Lower leg skin (tissue), 4 donors: ENCODE data around the gene EYS. TPM values are rescaled to one million over a fixed set of nuclear protein-coding genes. Genes with fewer than 3 reads are reported as not detected.

ENCODE experiments used
- DNase-seq, 2 donors: peaks; one replicate each; pipeline ENCODE4 v3.0.0-alpha.2; 2019; ENCODE audit warnings: low spot score in 2 of 2
- H3K4me3 ChIP-seq: fragments of 200-600 bp; sonication (generic); 2 replicates; pipeline ENCODE4 v1.5.1; 2017; ENCODE audit warnings: mild to moderate bottlenecking, low read depth; ENCODE audit not compliant: poor library complexity, severe bottlenecking
- POLR2A ChIP-seq, 2 donors: fragments of 450-650 bp; IDR thresholded peaks; one replicate each; pipeline ENCODE4 v1.6.1; 2016 to 2017; ENCODE audit warnings: antibody characterized with exemption in 2 of 2, mild to moderate bottlenecking in 1 of 2, moderate library complexity in 1 of 2
- WGBS, 2 donors: methylation state at CpG; one replicate each; pipeline ENCODE4 v1.1.5; 2018; 5-methylcytosine and 5-hydroxymethylcytosine counted together
- intact Hi-C: fragments of 100-400 bp; cut with DNase I; formaldehyde crosslinking; loops from one replicate; pipeline ENCODE4 v1.15.0; 2023; ENCODE audit warnings: low total_unique reads
- total RNA-seq, 4 donors: library from RNA; depleted of rRNA; stranded (reverse); fragments of >200 nt; gene quantifications; one replicate each; pipeline ENCODE4 v1.1.0, GENCODE V29; 2016
- TF ChIP-seq, protein P1 (sequence below), 3 donors: fragments of 450-650 bp; IDR thresholded peaks; one replicate each; pipeline ENCODE4 v1.5.1; 2016; ENCODE audit warnings: antibody characterized with exemption in 3 of 3, mild to moderate bottlenecking in 3 of 3, moderate library complexity in 2 of 3

The EYS gene
- total RNA-seq, 4 donors from 2014 or later: 0.04 TPM; not detected in 3

DNA sequence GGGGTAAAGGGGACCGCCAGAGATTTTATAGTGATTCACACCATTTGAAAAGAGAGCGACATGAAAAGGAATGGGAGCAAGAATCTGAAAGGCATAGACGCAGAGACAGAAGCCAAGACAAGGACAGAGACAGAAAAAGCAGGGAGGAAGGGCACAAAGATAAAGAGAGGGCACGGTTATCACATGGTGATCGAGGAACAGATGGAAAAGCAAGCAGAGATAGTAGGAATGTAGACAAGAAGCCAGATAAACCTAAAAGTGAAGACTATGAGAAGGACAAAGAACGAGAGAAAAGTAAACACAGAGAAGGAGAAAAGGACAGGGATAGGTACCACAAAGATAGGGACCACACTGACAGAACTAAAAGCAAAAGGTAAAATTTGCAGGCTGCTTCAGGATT lies 1993.7 kb downstream of the EYS start:
- no peak overlapping the region for H3K4me3 ChIP-seq
- TF ChIP-seq, protein P1, sequence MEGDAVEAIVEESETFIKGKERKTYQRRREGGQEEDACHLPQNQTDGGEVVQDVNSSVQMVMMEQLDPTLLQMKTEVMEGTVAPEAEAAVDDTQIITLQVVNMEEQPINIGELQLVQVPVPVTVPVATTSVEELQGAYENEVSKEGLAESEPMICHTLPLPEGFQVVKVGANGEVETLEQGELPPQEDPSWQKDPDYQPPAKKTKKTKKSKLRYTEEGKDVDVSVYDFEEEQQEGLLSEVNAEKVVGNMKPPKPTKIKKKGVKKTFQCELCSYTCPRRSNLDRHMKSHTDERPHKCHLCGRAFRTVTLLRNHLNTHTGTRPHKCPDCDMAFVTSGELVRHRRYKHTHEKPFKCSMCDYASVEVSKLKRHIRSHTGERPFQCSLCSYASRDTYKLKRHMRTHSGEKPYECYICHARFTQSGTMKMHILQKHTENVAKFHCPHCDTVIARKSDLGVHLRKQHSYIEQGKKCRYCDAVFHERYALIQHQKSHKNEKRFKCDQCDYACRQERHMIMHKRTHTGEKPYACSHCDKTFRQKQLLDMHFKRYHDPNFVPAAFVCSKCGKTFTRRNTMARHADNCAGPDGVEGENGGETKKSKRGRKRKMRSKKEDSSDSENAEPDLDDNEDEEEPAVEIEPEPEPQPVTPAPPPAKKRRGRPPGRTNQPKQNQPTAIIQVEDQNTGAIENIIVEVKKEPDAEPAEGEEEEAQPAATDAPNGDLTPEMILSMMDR (IDR thresholded peaks at IDR 0.05): no peak
- TF ChIP-seq POLR2A (IDR thresholded peaks at IDR 0.05): no peak
- intact Hi-C loops: no loop called here
- 93% methylated on average over 6 of the region's 6 CpGs for WGBS, 2 donors
- no peak for DNase-seq

DNA sequence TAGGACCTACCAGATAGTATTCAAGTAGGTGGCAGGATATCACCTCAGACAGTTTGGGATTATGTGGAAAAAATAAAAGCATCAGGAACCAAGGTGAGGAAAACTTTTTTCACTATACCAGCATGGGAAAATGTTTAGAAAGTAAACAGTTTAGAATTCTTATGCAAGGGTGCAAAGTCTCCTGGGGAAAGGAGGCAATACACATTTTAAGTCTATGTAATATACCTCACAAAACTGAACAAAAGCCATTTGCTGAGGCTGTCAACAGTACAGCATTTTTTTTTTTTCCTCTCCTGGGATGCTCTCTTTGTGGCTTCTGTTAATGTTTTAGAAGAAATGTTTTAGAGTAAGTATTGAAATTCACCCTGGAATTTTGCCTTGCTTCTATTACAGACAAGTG lies 1997.9 kb downstream of the EYS start:
- no peak for DNase-seq
- H3K4me3 ChIP-seq: no peak overlapping the region
- intact Hi-C loops: no loop called here
- no peak for TF ChIP-seq POLR2A (IDR thresholded peaks at IDR 0.05)
- TF ChIP-seq, protein P1 (IDR thresholded peaks at IDR 0.05): no peak

DNA sequence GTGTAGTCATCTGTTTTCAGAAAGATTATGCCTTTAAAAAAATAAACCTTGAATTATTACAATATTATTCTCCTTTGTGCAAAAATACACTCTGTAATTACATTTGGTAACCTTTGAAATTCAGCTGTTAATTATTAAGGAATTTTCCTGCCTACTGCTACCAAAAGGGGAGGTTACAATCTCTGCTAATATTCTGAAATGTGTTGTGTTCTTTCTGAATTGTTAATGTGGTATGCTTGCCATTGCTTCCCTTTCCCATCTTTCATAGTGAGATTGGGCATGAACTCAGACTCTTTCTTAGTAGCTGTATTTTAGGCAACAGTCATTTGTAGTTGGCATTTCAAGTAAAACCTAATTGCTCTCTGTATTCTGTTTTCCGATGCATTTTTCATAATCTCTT lies 1998.4 kb downstream of the EYS start:
- intact Hi-C loops: no loop called here
- DNase-seq: no peak
- TF ChIP-seq, protein P1 (IDR thresholded peaks at IDR 0.05): no peak
- no peak for TF ChIP-seq POLR2A (IDR thresholded peaks at IDR 0.05)
- 94 to 95% methylated on average over 1 of the region's 1 CpG for WGBS, 2 donors
- H3K4me3 ChIP-seq: no peak overlapping the region

DNA sequence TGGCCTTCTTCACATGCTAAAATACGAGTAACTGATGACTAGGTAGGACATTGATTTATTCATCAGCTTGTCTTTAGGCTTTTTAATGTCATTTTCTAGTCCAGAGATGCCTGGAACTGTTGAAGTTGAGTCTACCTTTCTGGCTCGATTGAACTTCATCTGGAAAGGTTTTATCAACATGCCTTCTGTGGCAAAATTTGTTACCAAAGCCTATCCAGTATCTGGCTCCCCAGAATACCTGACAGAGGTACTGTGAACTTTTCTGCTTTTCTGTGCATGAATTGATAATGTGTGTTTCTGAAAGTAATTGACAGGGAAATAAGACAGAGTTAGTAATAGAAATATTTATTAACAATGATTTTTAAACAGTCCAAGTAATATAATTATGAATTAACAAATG lies 2000.4 kb downstream of the EYS start:
- intact Hi-C loops: no loop called here
- WGBS, 2 donors: 60 to 68% methylated on average over 2 of the region's 2 CpGs
- DNase-seq: no peak
- TF ChIP-seq, protein P1 (IDR thresholded peaks at IDR 0.05): no peak
- TF ChIP-seq POLR2A (IDR thresholded peaks at IDR 0.05): no peak
- no peak overlapping the region for H3K4me3 ChIP-seq

DNA sequence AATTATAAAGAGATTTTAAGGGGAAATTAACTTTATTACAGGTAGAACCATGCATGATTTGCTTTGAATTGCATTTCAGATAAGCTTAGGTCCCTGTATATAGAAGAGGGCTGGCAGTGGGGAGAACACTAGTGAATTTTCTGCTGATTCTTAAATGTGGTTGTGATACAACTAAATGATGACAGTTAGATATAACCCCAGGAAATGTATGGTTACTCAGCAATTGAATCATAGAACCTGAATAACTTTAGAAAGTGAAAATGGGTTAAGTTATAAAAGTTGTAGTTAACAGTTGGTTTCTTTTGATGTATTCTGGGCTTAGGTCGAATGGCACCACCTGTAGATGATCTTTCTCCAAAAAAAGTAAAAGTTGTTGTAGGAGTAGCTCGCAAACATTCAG lies 2001.3 kb downstream of the EYS start:
- no peak for DNase-seq
- WGBS, 2 donors: 88% methylated on average over 2 of the region's 2 CpGs
- H3K4me3 ChIP-seq: no peak overlapping the region
- intact Hi-C loops: no loop called here
- TF ChIP-seq, protein P1 (IDR thresholded peaks at IDR 0.05): no peak
- no peak for TF ChIP-seq POLR2A (IDR thresholded peaks at IDR 0.05)

DNA sequence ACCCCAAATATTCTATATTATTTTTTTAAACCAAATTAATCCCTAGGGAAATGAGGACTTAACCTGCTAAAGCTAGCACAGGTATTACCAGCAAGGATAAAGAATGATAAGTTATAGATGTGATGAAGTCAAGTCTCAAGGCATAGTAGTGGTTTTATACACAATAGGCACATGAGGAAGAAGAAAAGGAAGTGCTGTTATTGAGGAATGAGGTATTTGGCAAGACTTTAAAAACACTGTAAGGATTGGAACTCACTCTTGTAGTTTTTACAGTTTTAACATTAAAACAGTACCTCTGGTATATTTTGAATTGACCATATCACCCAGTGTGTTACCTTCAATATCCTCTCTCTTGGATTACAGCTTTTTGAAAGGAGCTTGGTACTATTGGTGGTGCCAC lies 2016.8 kb downstream of the EYS start:
- no peak for DNase-seq
- intact Hi-C loops: no loop called here
- TF ChIP-seq, protein P1 (IDR thresholded peaks at IDR 0.05): no peak
- TF ChIP-seq POLR2A (IDR thresholded peaks at IDR 0.05): no peak
- no peak overlapping the region for H3K4me3 ChIP-seq
